Measurements from ENCODE around the gene KRTAP5-10.
"Not testable (repeated sequence)": the region's sequence is repeated elsewhere in the genome, so short reads cannot be mapped to it uniquely, and the experiment has no call there.

KRTAP5-10 gene

DNA sequence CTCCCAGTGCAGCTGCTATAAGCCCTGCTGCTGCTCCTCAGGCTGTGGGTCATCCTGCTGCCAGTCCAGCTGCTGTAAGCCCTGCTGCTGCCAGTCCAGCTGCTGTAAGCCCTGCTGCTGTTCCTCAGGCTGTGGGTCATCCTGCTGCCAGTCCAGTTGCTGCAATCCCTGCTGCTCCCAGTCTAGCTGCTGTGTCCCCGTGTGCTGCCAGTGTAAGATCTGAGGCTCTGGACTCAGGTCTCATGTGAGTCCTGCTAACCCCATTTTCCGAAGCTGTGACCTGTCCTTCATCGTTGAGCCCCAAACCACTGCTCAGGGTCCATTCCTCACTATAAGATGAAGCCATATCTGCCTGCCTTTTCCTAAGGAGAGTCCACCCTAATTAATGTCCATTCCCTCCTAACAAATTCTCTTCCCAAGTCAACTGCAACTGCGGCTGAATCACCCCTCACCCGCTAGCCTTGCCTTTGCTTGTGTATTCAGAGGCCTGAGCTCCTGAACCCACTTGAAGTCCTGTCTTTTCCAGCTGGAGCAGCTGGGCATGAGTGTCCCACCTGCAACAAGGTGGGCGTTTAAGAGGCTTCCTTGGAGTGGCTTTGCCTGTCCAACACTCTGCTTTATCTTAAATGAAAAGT lies 37.7 kb upstream of the KRTAP5-10 start:
- H3K4me3 ChIP-seq (replicated peaks; ENCODE audit: low read depth, low read length), result no peak overlapping the region
- no peak for DNase-seq (ENCODE audit: extremely low read depth, low read depth)
- TF ChIP-seq, protein P1, sequence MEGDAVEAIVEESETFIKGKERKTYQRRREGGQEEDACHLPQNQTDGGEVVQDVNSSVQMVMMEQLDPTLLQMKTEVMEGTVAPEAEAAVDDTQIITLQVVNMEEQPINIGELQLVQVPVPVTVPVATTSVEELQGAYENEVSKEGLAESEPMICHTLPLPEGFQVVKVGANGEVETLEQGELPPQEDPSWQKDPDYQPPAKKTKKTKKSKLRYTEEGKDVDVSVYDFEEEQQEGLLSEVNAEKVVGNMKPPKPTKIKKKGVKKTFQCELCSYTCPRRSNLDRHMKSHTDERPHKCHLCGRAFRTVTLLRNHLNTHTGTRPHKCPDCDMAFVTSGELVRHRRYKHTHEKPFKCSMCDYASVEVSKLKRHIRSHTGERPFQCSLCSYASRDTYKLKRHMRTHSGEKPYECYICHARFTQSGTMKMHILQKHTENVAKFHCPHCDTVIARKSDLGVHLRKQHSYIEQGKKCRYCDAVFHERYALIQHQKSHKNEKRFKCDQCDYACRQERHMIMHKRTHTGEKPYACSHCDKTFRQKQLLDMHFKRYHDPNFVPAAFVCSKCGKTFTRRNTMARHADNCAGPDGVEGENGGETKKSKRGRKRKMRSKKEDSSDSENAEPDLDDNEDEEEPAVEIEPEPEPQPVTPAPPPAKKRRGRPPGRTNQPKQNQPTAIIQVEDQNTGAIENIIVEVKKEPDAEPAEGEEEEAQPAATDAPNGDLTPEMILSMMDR (IDR thresholded peaks at IDR 0.05; ENCODE audit: low read depth, low read length, missing control alignments), result no peak

DNA sequence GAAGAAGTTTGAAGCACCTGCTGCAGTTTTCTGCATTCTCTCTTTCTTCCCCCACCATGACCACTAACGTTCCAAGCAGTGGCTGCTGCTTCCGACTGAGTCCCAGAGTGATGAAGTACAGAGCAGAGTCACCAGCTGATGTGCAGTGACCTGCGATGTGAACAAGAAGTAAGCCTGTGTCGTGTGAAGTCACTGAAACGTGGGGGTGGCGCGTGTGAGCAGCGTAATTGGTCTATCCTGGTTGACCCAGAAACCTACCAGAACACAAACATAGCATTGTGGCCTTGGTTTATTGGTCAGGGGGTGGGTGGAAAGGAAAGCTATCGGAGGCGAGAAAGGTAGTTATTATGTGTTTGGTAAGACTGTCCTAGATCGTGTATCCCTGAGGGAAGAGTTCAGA lies 34.8 kb upstream of the KRTAP5-10 start:
- no peak overlapping the region for H3K4me3 ChIP-seq (replicated peaks; ENCODE audit: low read depth, low read length)
- DNase-seq (ENCODE audit: extremely low read depth, low read depth), result no peak
- TF ChIP-seq, protein P1 (IDR thresholded peaks at IDR 0.05; ENCODE audit: low read depth, low read length, missing control alignments), result no peak

DNA sequence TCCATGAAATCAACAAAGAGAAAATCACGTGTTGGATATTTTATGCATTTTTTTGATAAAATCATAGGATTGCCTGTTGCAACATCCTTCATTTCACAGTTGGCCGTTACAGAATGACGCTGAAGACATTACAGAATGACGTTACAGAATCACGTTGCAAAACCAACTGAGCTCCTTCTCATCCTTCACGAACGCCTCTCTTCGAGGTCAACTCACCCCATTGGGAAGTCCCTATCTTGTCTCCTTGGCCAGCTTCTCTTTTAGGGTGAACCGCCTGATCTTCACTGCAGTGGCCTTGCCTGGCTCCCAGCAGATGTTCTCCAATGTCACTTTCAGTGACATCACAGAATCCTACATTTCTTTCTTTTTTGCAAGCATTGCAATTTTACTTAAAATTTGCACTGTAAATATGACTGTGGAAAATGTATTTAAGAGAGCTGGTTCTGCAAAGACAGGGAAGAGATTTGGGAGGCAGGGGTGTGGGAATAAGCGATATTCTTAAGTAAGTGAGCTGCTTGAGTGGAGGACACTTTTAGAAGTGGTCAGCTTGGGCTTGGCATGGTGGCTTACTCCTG lies 33.2 kb upstream of the KRTAP5-10 start:
- no peak for DNase-seq (ENCODE audit: extremely low read depth, low read depth)
- TF ChIP-seq, protein P1 (IDR thresholded peaks at IDR 0.05; ENCODE audit: low read depth, low read length, missing control alignments), result no peak
- H3K4me3 ChIP-seq (replicated peaks; ENCODE audit: low read depth, low read length), result no peak overlapping the region

DNA sequence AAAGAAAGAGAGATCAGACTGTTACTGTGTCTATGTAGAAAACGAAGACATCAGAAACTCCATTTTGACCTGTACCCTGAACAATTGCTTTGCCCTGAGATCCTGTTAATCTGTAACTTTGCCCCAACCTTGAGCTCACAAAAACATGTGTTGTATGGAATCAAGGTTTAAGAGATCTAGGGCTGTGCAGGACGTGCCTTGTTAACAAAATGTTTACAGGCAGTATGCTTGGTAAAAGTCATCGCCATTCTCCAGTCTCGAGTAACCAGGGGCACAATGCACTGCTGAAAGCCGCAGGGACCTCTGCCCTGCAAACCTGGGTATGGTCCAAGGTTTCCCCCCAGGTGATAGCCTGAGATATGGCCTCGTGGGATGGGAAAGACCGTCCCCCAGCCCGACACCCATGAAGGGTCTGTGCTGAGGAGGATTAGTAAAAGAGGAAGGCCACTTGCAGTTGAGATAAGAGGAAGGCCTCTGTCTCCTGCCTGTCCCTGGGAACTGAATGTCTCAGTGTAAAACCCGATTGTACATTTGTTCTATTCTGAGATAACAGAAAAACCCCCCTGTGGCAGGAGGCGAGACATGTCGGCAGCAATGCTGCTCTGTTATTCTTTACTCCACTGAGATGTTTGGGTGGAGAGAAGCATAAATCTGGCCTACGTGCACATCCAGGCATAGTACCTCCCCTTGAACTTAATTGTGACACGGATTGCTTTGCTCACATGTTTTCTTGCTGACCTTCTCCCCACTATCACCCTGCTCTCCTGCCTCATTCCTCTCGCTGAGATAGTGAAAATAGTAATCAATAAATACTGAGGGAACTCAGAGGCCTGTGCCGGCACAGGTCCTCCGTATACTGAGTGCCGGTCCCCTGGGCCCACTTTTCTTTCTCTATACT lies 30.4 kb upstream of the KRTAP5-10 start:
- H3K4me3 ChIP-seq (replicated peaks; ENCODE audit: low read depth, low read length); DNase-seq (ENCODE audit: extremely low read depth, low read depth): not testable (repeated sequence)

DNA sequence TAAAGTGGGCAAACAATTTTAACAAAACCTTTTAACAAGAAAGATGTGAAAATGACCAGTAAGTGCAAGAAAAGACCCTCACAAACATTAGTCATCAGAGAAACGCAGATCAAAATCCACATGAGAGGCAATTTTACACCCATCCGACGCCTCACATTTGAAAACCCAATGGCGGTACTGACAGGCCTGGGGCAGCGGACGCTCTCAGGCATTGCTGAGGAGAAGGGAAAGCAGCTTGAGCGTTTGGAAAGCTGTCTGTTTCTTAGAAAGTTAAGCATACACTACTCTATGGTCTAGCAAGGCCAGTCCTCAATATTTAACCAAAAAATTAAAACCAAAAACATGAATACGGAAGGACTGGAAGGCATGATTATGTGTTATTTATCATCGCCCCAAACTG lies 29.5 kb upstream of the KRTAP5-10 start:
- TF ChIP-seq, protein P1 (IDR thresholded peaks at IDR 0.05; ENCODE audit: low read depth, low read length, missing control alignments), result no peak
- no peak for DNase-seq (ENCODE audit: extremely low read depth, low read depth)
- no peak overlapping the region for H3K4me3 ChIP-seq (replicated peaks; ENCODE audit: low read depth, low read length)

DNA sequence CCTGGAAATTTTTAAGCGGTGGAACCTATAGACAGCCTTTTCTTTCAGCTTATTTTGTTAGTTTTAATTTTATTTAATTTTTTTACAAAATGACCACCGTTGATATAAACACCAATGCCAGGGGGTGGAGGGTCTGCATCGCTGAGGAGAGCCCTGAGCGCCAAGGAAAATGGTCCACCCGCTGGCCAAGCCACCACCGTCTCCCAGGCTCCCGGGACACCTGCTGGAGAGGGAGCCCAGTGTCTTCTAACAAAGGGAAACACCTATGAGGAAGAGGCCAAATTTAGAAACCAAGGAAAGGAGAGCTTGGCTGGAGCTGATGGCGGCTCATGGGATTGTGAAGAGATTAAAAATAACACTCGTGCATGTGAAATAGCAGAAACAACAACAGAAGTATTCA lies 27.8 kb upstream of the KRTAP5-10 start:
- H3K4me3 ChIP-seq (replicated peaks; ENCODE audit: low read depth, low read length), result no peak overlapping the region
- TF ChIP-seq, protein P1 (IDR thresholded peaks at IDR 0.05; ENCODE audit: low read depth, low read length, missing control alignments), result no peak
- no peak for DNase-seq (ENCODE audit: extremely low read depth, low read depth)

DNA sequence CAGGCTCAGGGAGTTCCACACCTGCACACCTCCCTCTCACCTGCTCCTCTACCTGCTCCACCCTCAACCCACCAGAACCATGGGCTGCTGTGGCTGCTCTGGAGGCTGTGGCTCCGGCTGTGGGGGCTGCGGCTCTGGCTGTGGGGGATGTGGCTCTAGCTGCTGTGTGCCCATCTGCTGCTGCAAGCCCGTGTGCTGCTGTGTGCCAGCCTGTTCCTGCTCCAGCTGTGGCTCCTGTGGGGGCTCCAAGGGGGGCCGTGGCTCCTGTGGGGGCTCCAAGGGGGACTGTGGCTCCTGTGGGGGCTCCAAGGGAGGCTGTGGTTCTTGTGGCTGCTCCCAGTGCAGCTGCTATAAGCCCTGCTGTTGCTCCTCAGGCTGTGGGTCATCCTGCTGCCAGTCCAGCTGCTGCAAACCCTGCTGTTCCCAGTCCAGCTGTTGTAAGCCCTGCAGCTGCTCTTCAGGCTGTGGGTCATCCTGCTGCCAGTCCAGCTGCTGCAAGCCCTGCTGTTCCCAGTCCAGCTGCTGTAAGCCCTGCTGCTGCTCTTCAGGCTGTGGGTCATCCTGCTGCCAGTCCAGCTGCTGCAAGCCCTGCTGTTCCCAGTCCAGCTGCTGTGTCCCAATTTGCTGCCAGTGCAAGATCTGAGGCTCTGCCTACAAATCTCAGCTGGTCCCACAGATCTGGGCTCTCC lies 27.2 kb upstream of the KRTAP5-10 start, which contains the start of gene KRTAP5-8:
Gene KRTAP5-8, plus strand, starts transcription at position 49 of the 689 bp plus-strand sequence. Its CDS starts 31 bp downstream, at position 80.
- not testable (repeated sequence) for DNase-seq (ENCODE audit: extremely low read depth, low read depth); H3K4me3 ChIP-seq (replicated peaks; ENCODE audit: low read depth, low read length)

All from HFF-Myc (cell line).